Lower leg skin (tissue), 3 donors: ENCODE measurements around the gene CHD2.

ENCODE experiments used
- CTCF ChIP-seq, 3 donors: fragments of 450-650 bp; IDR thresholded peaks; one replicate each; pipeline ENCODE4 v1.5.1; 2016; ENCODE audit warnings: antibody characterized with exemption in 3 of 3, mild to moderate bottlenecking in 3 of 3, moderate library complexity in 2 of 3
- POLR2A ChIP-seq, 2 donors: fragments of 450-650 bp; IDR thresholded peaks; one replicate each; pipeline ENCODE4 v1.6.1; 2016 to 2017; ENCODE audit warnings: antibody characterized with exemption in 2 of 2, mild to moderate bottlenecking in 1 of 2, moderate library complexity in 1 of 2

- no peak for TF ChIP-seq CTCF (IDR thresholded peaks at IDR 0.05)
- TF ChIP-seq POLR2A (IDR thresholded peaks at IDR 0.05) = no peak
These were observed 172.6 kb downstream of the CHD2 start for GRCh38 chr15:93072411-93073394.
